ENCODE data around the gene STRIT1. TPM values are rescaled to one million over a fixed set of nuclear protein-coding genes. Genes with fewer than 3 reads are reported as not detected.
A peak's percentile ranks its signal among the peaks of the same experiment; 100 is the strongest.

The STRIT1 gene
- total RNA-seq, 2 donors from 2014 or later: not detected

GRCh38 chr3:155334914-155335723 is 41.6 kb upstream of the STRIT1 start:
- 39 to 56% methylated on average over 6 of the region's 6 CpGs for WGBS, 2 donors
- DNase-seq: peak in 1 of 4 donors; percentile 10
- Histone ChIP-seq H3K27ac (no peak overlapping the region), H3K36me3 (replicated peaks in 1 of 2; ENCODE audit: insufficient read depth in 1 of 2, low read depth in 2 of 2) (no peaks in the 10 kb centered on the region), H3K4me3 (no peak overlapping the region), H3K9me3 (no peaks in the 10 kb centered on the region), H3K4me1 (no peaks in the 10 kb centered on the region), H3K27me3 (no peaks in the 10 kb centered on the region)
- intact Hi-C loops (cut with DNase I): no loop called here
- TF ChIP-seq POLR2A (IDR thresholded peaks at IDR 0.05): no peak
- no peak for TF ChIP-seq CTCF (IDR thresholded peaks at IDR 0.05)
- no peak for ATAC-seq

GRCh38 chr3:155334215-155334913 is 40.9 kb upstream of the STRIT1 start:
- Histone ChIP-seq H3K9me3 (no peaks in the 10 kb centered on the region), H3K4me1 (no peaks in the 10 kb centered on the region), H3K4me3 (no peak overlapping the region), H3K27me3 (no peaks in the 10 kb centered on the region), H3K36me3 (replicated peaks in 1 of 2; ENCODE audit: insufficient read depth in 1 of 2, low read depth in 2 of 2) (no peaks in the 10 kb centered on the region), H3K27ac (no peak overlapping the region)
- intact Hi-C loops (cut with DNase I): no loop called here
- ATAC-seq: no peak
- DNase-seq: no peak
- TF ChIP-seq POLR2A (IDR thresholded peaks at IDR 0.05): no peak
- 46 to 49% methylated on average over 3 of the region's 3 CpGs for WGBS, 2 donors

- H3K27ac ChIP-seq: no peak overlapping the region
- 68 to 74% methylated on average over 4 of the region's 4 CpGs for whole genome bisulfite sequencing, 2 donors
- TF ChIP-seq CTCF (IDR thresholded peaks at IDR 0.05): no peak
- no peak for TF ChIP-seq POLR2A (IDR thresholded peaks at IDR 0.05)
- H3K4me3 ChIP-seq: no peak overlapping the region
- intact Hi-C loops (cut with DNase I): no loop called here
- H3K36me3 ChIP-seq (replicated peaks in 1 of 2; ENCODE audit: insufficient read depth in 1 of 2, low read depth in 2 of 2): no peaks in the 10 kb centered on the region
- ATAC-seq (no peak), DNase-seq (no peak)
- no peaks in the 10 kb centered on the region for H3K4me1 ChIP-seq
- H3K27me3 ChIP-seq: no peaks in the 10 kb centered on the region
- H3K9me3 ChIP-seq: no peaks in the 10 kb centered on the region
Observed at GRCh38 chr3:155332716-155333115, 39.2 kb upstream of the STRIT1 start.

GRCh38 chr3:155331078-155331477 is 37.6 kb upstream of the STRIT1 start:
- no peak for TF ChIP-seq POLR2A (IDR thresholded peaks at IDR 0.05)
- TF ChIP-seq CTCF (IDR thresholded peaks at IDR 0.05): no peak
- intact Hi-C loops (cut with DNase I): no loop called here
- 85 to 90% methylated on average over 2 of the region's 2 CpGs for WGBS, 2 donors
- no peak for DNase-seq
- H3K27ac ChIP-seq: no peak overlapping the region
- H3K4me1 ChIP-seq: no peaks in the 10 kb centered on the region
- H3K9me3 ChIP-seq: no peaks in the 10 kb centered on the region
- no peaks in the 10 kb centered on the region for H3K27me3 ChIP-seq
- H3K4me3 ChIP-seq: no peak overlapping the region
- H3K36me3 ChIP-seq (replicated peaks in 1 of 2; ENCODE audit: insufficient read depth in 1 of 2, low read depth in 2 of 2): no peaks in the 10 kb centered on the region
- ATAC-seq: no peak

GRCh38 chr3:155330370-155330769 is 36.9 kb upstream of the STRIT1 start:
- Histone ChIP-seq H3K4me3 (no peak overlapping the region), H3K9me3 (no peaks in the 10 kb centered on the region), H3K27me3 (no peaks in the 10 kb centered on the region), H3K36me3 (replicated peaks in 1 of 2; ENCODE audit: insufficient read depth in 1 of 2, low read depth in 2 of 2) (no peaks in the 10 kb centered on the region), H3K4me1 (no peaks in the 10 kb centered on the region), H3K27ac (no peak overlapping the region)
- TF ChIP-seq POLR2A (IDR thresholded peaks at IDR 0.05) (no peak), CTCF (IDR thresholded peaks at IDR 0.05) (no peak)
- intact Hi-C loops (cut with DNase I): no loop called here
- ATAC-seq: no peak
- DNase-seq: no peak

Measured in body of pancreas (tissue), 4 donors.